Large intestine (tissue), 3 donors: ENCODE measurements around the gene CHMP3. TPM values are rescaled to one million over a fixed set of nuclear protein-coding genes. Genes with fewer than 3 reads are reported as not detected.
A peak's percentile ranks its signal among the peaks of the same experiment; 100 is the strongest.
"Not testable (repeated sequence)": the region's sequence is repeated elsewhere in the genome, so short reads cannot be mapped to it uniquely, and the experiment has no call there.

Experiments
- DNase-seq, 2 donors: peaks; one replicate each; pipeline versions ENCODE4 v3.0.0 to v3.0.0-alpha.2; 2013
- H3K27ac ChIP-seq: one replicate; pipeline ENCODE4 v1.5.1; 2013; ENCODE audit warnings: low read length
- H3K27me3 ChIP-seq: 2 replicates; pipeline ENCODE4 v1.6.1; 2013; ENCODE audit warnings: low read length; ENCODE audit not compliant: control insufficient read depth, insufficient read depth
- H3K36me3 ChIP-seq: 2 replicates; pipeline ENCODE4 v1.6.1; 2013; ENCODE audit warnings: low read length; ENCODE audit not compliant: control insufficient read depth, insufficient read depth
- H3K4me1 ChIP-seq: one replicate; pipeline ENCODE4 v1.6.1; 2013; ENCODE audit warnings: low read length; ENCODE audit not compliant: control insufficient read depth, insufficient read depth
- H3K4me3 ChIP-seq: one replicate; pipeline ENCODE4 v1.5.1; 2013; ENCODE audit warnings: low read length
- H3K9me3 ChIP-seq: one replicate; pipeline ENCODE4 v1.6.1; 2013; ENCODE audit warnings: mild to moderate bottlenecking, low read depth, low read length, moderate library complexity; ENCODE audit not compliant: control insufficient read depth
- WGBS: methylation state at CpG from one replicate; pipeline ENCODE4 v1.1.5; 2013; ENCODE audit warnings: low lambda C conversion rate; ENCODE audit not compliant: insufficient coverage; 5-methylcytosine and 5-hydroxymethylcytosine counted together
- polyA plus RNA-seq: library from polyadenylated mRNA; unstranded; fragments of 120-200 nt; gene quantifications from one replicate; pipeline ENCODE4 v1.2.1, GENCODE V29; 2013

The CHMP3 gene
- polyA plus RNA-seq, 1 donor, result 109 TPM

DNA sequence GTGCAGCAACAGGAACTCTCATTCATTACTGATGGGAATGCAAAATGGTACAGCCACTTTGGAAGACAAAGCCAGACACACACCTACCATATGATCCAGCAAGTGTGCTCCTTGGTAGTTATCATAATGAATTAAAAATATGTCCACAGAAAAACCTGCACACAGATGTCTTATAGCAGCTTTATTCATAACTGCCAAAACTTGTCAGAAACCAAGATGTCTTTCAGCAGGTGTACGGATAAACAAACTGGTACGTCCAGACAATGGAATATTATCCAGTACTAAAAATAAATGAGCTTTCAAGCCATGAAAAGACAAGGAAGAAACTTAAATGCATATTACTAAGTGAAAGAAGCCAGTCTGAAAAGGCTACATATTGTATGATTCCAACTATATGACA, 50.4 kb downstream of the CHMP3 start:
- peaks cover 25% of the 10 kb centered on the region for H3K36me3 ChIP-seq
- no peaks in the 10 kb centered on the region for H3K27me3 ChIP-seq
- no CpG with 5 or more reads among the region's 2 CpGs for WGBS
- no peak overlapping the region for H3K27ac ChIP-seq
- H3K9me3 ChIP-seq, result no peaks in the 10 kb centered on the region
- H3K4me3 ChIP-seq, result no peak overlapping the region
- no peaks in the 10 kb centered on the region for H3K4me1 ChIP-seq
- no peak for DNase-seq

DNA sequence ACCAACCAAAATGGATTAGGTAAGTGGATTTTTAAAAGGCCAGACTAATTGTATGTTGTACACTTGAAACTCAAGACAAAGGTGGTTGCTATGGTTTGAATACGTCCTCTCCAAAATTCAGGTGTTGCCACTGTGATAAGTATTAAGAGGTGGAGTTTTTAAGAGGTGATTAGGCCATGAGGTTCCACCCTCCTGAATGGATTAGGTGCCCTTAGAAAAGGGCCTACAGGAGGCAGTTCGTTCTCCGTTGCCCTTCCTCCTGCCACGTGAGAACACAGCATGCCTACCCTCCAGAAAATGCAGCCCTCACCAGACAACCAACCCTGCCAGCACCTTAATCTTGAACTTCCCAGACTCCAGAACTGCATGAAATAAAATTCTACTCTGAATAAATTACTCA, 51.2 kb downstream of the CHMP3 start:
- Histone ChIP-seq H3K4me1 (no peaks in the 10 kb centered on the region), H3K27ac (no peak overlapping the region), H3K4me3 (no peak overlapping the region), H3K36me3 (peaks cover 33% of the 10 kb centered on the region), H3K27me3 (no peaks in the 10 kb centered on the region), H3K9me3 (no peaks in the 10 kb centered on the region)
- no CpG with 5 or more reads among the region's 4 CpGs for WGBS
- no peak for DNase-seq

DNA sequence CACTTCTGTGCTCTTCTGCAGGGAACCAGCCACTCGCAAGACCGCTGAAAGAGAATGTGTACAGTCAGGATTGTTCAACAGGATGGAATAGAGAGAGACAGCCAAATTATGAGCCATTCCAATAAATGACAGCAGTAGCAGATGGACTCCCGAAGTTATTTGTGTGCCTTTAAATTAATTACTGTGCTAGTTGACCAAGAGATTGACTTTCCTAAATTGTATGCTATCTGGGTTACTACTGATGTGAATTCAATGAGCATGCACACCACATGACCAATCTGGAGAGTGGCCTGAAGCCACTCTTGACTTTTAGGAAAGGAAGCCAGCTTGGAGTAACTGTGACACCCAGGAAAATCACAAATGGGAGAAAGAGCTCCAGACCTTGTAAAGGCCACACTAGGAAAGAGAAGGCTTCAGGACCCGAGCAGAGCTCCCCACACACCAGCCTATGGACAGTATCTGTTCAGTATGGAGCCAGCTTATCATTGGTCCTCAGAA, 52.8 kb downstream of the CHMP3 start:
- Histone ChIP-seq H3K4me1 (no peaks in the 10 kb centered on the region), H3K36me3 (peaks cover 43% of the 10 kb centered on the region), H3K9me3 (no peaks in the 10 kb centered on the region), H3K27ac (no peak overlapping the region), H3K27me3 (no peaks in the 10 kb centered on the region), H3K4me3 (no peak overlapping the region)
- no peak for DNase-seq
- 100% methylated on average over 1 of the region's 4 CpGs for WGBS

DNA sequence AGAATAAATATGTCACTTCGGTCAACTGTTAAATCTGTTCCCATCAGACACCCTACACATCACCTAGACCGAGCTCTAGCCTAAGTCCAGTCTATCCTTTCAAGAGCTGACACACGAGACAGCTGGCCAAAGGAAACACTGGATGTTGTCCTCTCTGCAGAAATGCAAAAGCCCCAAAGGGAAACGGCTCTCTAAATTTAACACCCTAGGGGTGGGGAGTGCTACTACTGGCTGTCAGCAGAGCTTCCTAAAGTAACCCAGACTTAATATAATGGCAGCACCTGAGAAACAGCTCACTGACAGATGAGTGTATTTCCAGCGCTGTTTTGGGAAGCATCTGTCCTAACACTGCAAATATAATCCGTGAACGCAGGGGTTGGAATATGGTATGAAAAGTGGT, 55.6 kb downstream of the CHMP3 start:
- no peak for DNase-seq
- peaks cover 59% of the 10 kb centered on the region for H3K36me3 ChIP-seq
- no CpG with 5 or more reads among the region's 7 CpGs for WGBS

DNA sequence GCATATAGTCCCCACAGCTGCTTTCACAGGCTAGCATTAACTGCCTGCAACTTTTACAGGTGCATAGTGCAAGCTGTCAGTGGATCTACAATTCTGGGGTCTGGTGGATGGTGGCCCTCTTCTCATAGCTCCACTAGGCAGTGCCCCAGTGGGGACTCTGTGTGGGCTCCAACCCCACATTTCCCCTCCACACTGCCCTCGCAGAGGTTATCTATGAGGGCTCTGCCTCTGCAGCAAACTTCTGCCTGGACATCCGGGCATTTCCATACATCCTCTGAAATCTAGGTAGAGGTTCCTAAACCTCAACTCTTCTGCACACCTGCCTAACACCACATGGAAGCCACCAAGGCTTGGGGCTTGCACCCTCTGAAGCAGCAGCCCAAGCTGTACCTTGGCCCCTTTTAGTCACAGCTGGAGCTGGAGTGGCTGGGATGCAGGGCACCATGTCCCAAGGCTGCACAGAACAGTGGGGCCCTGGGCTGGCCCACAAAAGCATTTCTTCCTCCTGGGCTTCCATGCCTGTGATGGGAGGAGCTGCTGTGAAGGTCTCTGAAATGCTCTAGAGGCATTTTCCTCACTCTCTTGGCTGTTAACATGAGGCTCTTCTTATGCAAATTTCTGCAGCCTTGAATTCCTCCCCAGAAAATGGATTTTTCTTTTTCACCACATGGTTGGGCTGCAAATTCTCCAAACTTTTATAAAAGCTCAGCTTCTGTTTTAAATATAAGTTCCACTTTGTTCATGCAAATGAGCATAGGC, 62.7 kb downstream of the CHMP3 start:
- DNase-seq, result no peak
- H3K4me1 ChIP-seq, result no peaks in the 10 kb centered on the region
- H3K4me3 ChIP-seq, result no peak overlapping the region
- no peak overlapping the region for H3K27ac ChIP-seq
- peaks cover 73% of the 10 kb centered on the region for H3K36me3 ChIP-seq
- WGBS, result no CpG with 5 or more reads among the region's 2 CpGs
- no peaks in the 10 kb centered on the region for H3K27me3 ChIP-seq
- H3K9me3 ChIP-seq, result peaks cover 9% of the 10 kb centered on the region

More for the DNA sequence above, 55.6 kb downstream of the CHMP3 start:
- Histone ChIP-seq H3K27ac (no peak overlapping the region), H3K9me3 (no peaks in the 10 kb centered on the region), H3K4me3 (no peak overlapping the region), H3K27me3 (no peaks in the 10 kb centered on the region), H3K4me1 (no peaks in the 10 kb centered on the region)

DNA sequence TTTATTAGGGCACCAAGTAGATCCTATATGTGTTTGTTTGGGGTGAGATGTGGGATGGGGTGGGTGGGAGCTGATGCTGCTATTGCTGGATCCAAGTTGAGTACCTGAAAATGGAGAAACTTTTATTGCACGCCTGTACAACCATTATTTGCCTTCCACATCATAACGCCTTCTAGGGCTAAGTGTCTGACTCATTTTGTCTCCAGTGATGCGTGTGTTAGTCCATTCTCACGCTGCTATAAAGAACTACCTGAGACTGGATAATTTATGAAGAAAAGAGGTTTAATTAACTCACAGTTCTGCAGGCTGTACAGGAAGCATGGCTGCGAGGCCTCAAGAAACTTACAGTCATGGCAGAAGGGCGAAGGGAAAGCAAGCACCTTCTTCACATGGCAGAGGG, 63.9 kb downstream of the CHMP3 start:
- H3K4me3 ChIP-seq, result no peak overlapping the region
- WGBS, result no CpG with 5 or more reads among the region's 6 CpGs
- no peaks in the 10 kb centered on the region for H3K4me1 ChIP-seq
- H3K36me3 ChIP-seq, result peaks cover 70% of the 10 kb centered on the region
- H3K27me3 ChIP-seq, result no peaks in the 10 kb centered on the region
- no peak overlapping the region for H3K27ac ChIP-seq
- peaks cover 10% of the 10 kb centered on the region for H3K9me3 ChIP-seq
- DNase-seq, result no peak

DNA sequence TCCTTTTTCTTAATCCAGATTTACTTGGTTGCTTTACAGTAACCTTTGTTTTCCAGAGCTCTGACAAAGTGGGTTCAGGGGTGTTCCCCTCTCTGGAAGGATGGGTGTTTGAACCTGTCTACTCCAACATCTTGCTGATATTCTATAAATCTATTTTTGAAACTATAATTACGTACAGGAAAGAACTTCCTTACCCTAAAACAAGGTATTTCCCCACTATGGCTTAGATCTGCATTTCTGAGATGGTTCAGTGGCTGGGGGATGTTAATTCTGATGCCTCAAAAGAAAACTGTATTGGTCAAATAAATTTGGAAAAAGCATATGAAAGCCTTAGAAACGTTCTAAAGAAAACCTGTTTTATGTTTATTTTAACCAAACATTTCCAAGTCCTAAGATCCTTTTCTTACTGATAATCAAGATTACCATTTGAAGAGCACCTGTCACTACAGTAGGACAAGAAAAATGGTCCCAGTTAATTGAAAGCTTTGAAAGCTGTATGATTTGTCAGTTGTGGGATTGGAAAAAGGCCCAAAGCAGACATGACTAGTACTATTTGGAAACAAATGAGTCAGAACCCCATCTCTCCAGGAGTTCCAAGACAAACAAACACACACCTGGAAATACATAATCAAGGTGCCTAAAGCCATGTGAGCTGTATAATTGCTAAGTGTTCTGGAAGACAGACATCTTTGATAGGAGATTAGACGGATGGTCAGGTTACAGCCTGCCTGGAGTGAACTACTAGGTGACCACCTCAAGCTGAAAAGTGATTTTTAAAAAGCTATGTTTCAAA, 64.6 kb downstream of the CHMP3 start:
- Histone ChIP-seq H3K9me3 (peaks cover 10% of the 10 kb centered on the region), H3K27me3 (no peaks in the 10 kb centered on the region), H3K27ac (no peak overlapping the region), H3K4me1 (no peaks in the 10 kb centered on the region), H3K36me3 (peaks cover 65% of the 10 kb centered on the region), H3K4me3 (no peak overlapping the region)
- no peak for DNase-seq
- WGBS, result 100% methylated on average over 3 of the region's 3 CpGs

DNA sequence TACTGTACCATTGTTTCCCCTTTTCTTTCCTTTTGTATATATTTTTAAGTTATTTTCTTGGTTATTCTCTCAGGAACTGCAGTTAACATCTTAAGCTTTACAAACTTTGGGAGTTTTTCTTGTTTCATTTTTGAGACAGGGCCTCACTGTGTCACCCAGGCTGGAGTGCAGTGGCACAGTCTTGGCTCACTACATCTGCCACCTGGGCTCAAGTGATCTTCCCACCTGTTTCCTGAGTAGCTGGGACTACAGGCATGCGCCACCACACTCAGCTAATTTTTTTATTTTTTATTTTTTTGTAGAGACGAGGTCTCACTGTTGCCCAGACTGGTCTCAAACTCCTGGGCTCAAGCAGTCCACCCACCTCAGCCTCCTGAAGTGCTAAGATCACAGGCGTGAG, 66.9 kb downstream of the CHMP3 start:
- peaks cover 10% of the 10 kb centered on the region for H3K9me3 ChIP-seq
- H3K27me3 ChIP-seq, H3K4me1 ChIP-seq, H3K4me3 ChIP-seq, DNase-seq, H3K27ac ChIP-seq: not testable (repeated sequence)
- no CpG with 5 or more reads among the region's 3 CpGs for WGBS
- peaks cover 60% of the 10 kb centered on the region for H3K36me3 ChIP-seq

DNA sequence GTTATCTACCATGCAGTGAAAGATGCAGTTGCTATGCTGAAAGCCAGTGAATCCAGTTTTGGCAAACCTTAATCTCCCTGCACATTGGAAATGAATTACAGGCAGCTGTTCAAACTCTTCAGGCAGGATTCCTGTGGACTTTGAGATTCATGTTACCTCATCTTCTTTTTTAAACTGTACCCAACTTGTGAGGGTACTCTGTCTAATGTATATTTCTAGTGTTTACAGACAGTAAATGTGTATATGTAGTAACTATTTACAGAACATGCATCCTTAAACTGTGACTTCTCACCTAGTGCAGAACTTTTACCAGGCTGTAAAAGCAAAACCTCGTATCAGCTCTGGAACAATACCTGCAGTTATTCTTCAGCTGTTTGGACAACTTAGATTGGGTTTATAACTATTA, 71.2 kb downstream of the CHMP3 start:
- Histone ChIP-seq H3K4me1 (no peaks in the 10 kb centered on the region), H3K27me3 (no peaks in the 10 kb centered on the region), H3K27ac (no peak overlapping the region), H3K36me3 (peaks cover 59% of the 10 kb centered on the region), H3K9me3 (peaks cover 3% of the 10 kb centered on the region), H3K4me3 (no peak overlapping the region)
- peak; percentile 11 to 50 for DNase-seq
- no CpG with 5 or more reads among the region's 1 CpG for WGBS

DNA sequence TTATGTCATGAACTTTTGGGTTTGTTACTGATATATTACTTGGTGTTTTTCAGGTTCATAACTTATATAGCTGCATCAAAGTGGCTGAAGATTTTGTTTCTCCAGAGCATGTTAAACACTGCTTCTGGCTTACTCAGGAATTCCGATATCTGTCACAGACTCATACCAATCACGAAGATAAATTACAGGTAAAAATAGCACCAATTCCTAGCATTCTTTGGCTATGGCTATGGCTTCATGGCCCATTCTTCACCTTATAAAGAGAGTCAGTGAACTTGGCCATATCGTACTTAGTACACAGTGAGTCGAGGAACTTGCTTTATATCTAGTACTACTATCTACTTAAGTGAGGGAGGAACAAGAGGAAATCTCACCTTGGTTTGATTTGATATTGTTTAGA, 72.2 kb downstream of the CHMP3 start:
- Histone ChIP-seq H3K9me3 (peaks cover 3% of the 10 kb centered on the region), H3K4me3 (no peak overlapping the region), H3K27me3 (no peaks in the 10 kb centered on the region), H3K36me3 (peaks cover 65% of the 10 kb centered on the region), H3K4me1 (no peaks in the 10 kb centered on the region), H3K27ac (no peak overlapping the region)
- WGBS, result no CpG with 5 or more reads among the region's 4 CpGs
- DNase-seq, result no peak
